ENCODE results near the gene ZNF611. TPM values are rescaled to one million over a fixed set of nuclear protein-coding genes. Genes with fewer than 3 reads are reported as not detected.
"Not testable (repeated sequence)": the region's sequence is repeated elsewhere in the genome, so short reads cannot be mapped to it uniquely, and the experiment has no call there.

Gene ZNF611
- total RNA-seq, 4 donors from 2014 or later = 4.9 to 8.7 (median 7.9) TPM

DNA sequence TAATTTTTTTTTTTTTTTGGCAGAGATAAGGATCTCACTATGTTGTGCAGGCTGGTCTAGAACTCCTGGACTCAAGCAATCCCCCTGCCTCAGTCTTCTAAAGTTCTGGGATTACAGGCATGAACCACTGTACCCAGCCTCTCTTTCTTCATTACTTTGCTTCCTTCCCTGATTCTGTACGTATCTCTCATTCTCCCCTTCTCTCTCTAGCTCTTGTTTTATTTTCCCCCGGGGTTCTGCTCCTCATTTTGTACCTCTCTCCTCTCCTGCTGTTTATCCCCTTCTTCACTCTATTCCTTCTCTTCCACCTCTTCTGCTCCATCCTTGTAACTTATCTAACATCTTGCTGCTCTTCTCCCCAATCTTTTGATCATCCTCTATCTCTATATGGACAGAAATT lies 46.5 kb downstream of the ZNF611 start:
- Histone ChIP-seq H3K4me1 (peaks cover 0 to 51% (median 6%) of the 10 kb centered on the region in 3 donors), H3K9me3 (no peaks in the 10 kb centered on the region), H3K36me3 (peaks cover 0 to 22% (median 0%) of the 10 kb centered on the region in 3 donors), H3K4me3 (no peak overlapping the region), H3K27me3 (no peaks in the 10 kb centered on the region), H3K27ac (no peak overlapping the region)
- no peak for DNase-seq
- intact Hi-C loops (cut with DNase I) = no loop called here
- TF ChIP-seq POLR2A (IDR thresholded peaks at IDR 0.05) (no peak), CTCF (IDR thresholded peaks at IDR 0.05) (no peak)
- 74 to 96% methylated on average over 2 of the region's 2 CpGs for WGBS, 2 donors

GRCh38 chr19:52687684-52688083 lies 47.2 kb downstream of the ZNF611 start:
- Histone ChIP-seq H3K27me3 (no peaks in the 10 kb centered on the region), H3K36me3 (peaks cover 0 to 28% (median 0%) of the 10 kb centered on the region in 3 donors), H3K4me3 (no peak overlapping the region), H3K4me1 (peaks cover 0 to 51% (median 6%) of the 10 kb centered on the region in 3 donors), H3K27ac (no peak overlapping the region), H3K9me3 (peaks cover 0 to under 1% (median 0%) of the 10 kb centered on the region in 3 donors)
- intact Hi-C loops (cut with DNase I) = no loop called here
- WGBS, 2 donors = 85 to 94% methylated on average over 3 of the region's 3 CpGs
- DNase-seq = no peak
- no peak for TF ChIP-seq POLR2A (IDR thresholded peaks at IDR 0.05)
- no peak for TF ChIP-seq CTCF (IDR thresholded peaks at IDR 0.05)

- no peak for TF ChIP-seq POLR2A (IDR thresholded peaks at IDR 0.05)
- TF ChIP-seq CTCF (IDR thresholded peaks at IDR 0.05) = no peak
- H3K27ac ChIP-seq = no peak overlapping the region
- peaks cover 0 to 6% (median 0%) of the 10 kb centered on the region in 3 donors for H3K9me3 ChIP-seq
These were observed 49.0 kb downstream of the ZNF611 start for GRCh38 chr19:52685811-52686210.

DNA sequence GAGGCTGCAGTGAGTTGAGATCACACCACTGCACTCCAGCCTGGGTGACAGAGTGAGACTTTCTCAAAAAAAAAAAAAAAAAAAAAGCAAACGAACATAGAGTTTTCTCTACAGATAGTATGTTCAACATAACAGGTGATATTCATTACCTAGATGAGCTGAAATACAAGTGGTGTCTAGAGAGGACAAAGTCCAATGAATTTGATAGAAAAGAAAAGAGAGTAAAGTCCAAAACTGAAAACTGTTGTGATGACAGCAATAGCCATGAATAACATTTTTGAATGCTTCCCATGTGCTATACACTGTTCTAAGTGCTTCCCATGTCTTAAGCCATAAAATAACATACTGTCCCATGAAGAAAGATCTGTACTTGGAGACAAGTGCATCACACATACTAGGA lies 53.6 kb downstream of the ZNF611 start:
- H3K27me3 ChIP-seq; H3K27ac ChIP-seq; intact Hi-C loops (cut with DNase I); H3K9me3 ChIP-seq; DNase-seq; H3K4me1 ChIP-seq; H3K4me3 ChIP-seq: not testable (repeated sequence)
- peaks cover 0 to 45% (median 0%) of the 10 kb centered on the region in 3 donors for H3K36me3 ChIP-seq
- WGBS, 2 donors = 53 to 68% methylated on average over 1 of the region's 1 CpG

More at GRCh38 chr19:52685811-52686210, 49.0 kb downstream of the ZNF611 start:
- Histone ChIP-seq H3K36me3 (peaks cover 0 to 33% (median 0%) of the 10 kb centered on the region in 3 donors), H3K27me3 (no peaks in the 10 kb centered on the region), H3K4me1 (peaks cover 0 to 41% (median 3%) of the 10 kb centered on the region in 3 donors), H3K4me3 (no peak overlapping the region)
- 33 to 69% methylated on average over 1 of the region's 1 CpG for WGBS, 2 donors
- intact Hi-C loops (cut with DNase I) = no loop called here
- no peak for DNase-seq

- Histone ChIP-seq H3K4me1 (no peaks in the 10 kb centered on the region), H3K9me3 (peaks cover 0 to 6% (median 0%) of the 10 kb centered on the region in 3 donors), H3K27ac (no peak overlapping the region), H3K36me3 (peaks cover 0 to 35% (median 0%) of the 10 kb centered on the region in 3 donors), H3K4me3 (no peak overlapping the region), H3K27me3 (no peaks in the 10 kb centered on the region)
- 89 to 98% methylated on average over 5 of the region's 5 CpGs for WGBS, 2 donors
- no peak for TF ChIP-seq POLR2A (IDR thresholded peaks at IDR 0.05)
- TF ChIP-seq CTCF (IDR thresholded peaks at IDR 0.05) = no peak
- intact Hi-C loops (cut with DNase I) = no loop called here
- no peak for DNase-seq
These were observed 55.2 kb downstream of the ZNF611 start for GRCh38 chr19:52679598-52679997.

DNA sequence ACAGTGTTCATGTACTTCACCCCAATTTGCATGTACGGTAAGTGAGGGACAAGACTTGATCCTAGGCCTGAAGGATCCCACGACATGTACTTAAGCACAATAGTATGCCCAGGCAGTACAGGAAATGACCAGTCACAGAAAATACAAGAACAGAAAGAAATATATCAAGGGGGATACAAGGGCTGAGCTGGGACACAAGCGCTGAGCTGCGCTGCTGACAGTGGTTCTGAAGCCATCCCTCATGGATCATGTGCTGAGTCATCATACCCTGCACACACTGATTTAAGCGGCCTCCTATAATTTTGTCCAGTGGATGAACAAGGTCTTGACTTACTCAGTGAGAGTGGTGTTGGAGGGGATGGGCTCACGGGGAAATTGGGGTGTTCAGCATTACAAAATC lies 59.6 kb downstream of the ZNF611 start:
- intact Hi-C loops (cut with DNase I) = not testable (repeated sequence)

More for the DNA sequence above, 59.6 kb downstream of the ZNF611 start:
- not testable (repeated sequence) for DNase-seq, H3K4me1 ChIP-seq, H3K27me3 ChIP-seq, H3K27ac ChIP-seq, H3K9me3 ChIP-seq, H3K4me3 ChIP-seq
- H3K36me3 ChIP-seq = peaks cover 0 to 18% (median 0%) of the 10 kb centered on the region in 3 donors
- 94 to 97% methylated on average over 6 of the region's 6 CpGs for WGBS, 2 donors
